Esophagus (tissue), 2 donors: ENCODE results near the gene KIF19. TPM values are rescaled to one million over a fixed set of nuclear protein-coding genes. Genes with fewer than 3 reads are reported as not detected.
A peak's percentile ranks its signal among the peaks of the same experiment; 100 is the strongest.

Source experiments
- H3K27ac ChIP-seq, 2 donors: one replicate each; pipeline ENCODE4 v1.5.1; 2013; ENCODE audit warnings: low read depth in 2 of 2, mild to moderate bottlenecking in 2 of 2, inconsistent platforms in 1 of 2, low read length in 1 of 2, moderate library complexity in 1 of 2
- H3K27me3 ChIP-seq, 2 donors: one replicate each; pipeline ENCODE4 v1.6.1; 2013; ENCODE audit warnings: low read length in 2 of 2, control low read depth in 1 of 2, mild to moderate bottlenecking in 1 of 2; ENCODE audit not compliant: insufficient read depth in 2 of 2, control insufficient read depth in 1 of 2
- H3K36me3 ChIP-seq, 2 donors: one replicate each; pipeline ENCODE4 v1.6.1; 2013; ENCODE audit warnings: low read length in 1 of 2; ENCODE audit not compliant: control insufficient read depth in 2 of 2, insufficient read depth in 2 of 2
- H3K4me1 ChIP-seq, 2 donors: one replicate each; pipeline ENCODE4 v1.6.1; 2013; ENCODE audit warnings: low read length in 1 of 2; ENCODE audit not compliant: control insufficient read depth in 2 of 2, insufficient read depth in 2 of 2
- H3K4me3 ChIP-seq, 2 donors: one replicate each; pipeline ENCODE4 v1.5.1; 2013; ENCODE audit warnings: low read length in 2 of 2, mild to moderate bottlenecking in 2 of 2, low read depth in 1 of 2, moderate library complexity in 1 of 2
- H3K9me3 ChIP-seq, 2 donors: one replicate each; pipeline ENCODE4 v1.6.1; 2013; ENCODE audit warnings: mild to moderate bottlenecking in 2 of 2, low read depth in 1 of 2, low read length in 1 of 2, moderate library complexity in 1 of 2; ENCODE audit not compliant: control insufficient read depth in 2 of 2, insufficient read depth in 1 of 2
- WGBS, 2 donors: extraction: QIAGEN DNeasy Blood & Tissue Kit; methylation state at CpG; one replicate each; pipeline ENCODE4 v1.1.7; 2013; 5-methylcytosine and 5-hydroxymethylcytosine counted together
- polyA plus RNA-seq, 2 donors: library from polyadenylated mRNA; stranded (reverse); fragments of 200-250 nt; gene quantifications; one replicate each; pipeline ENCODE4 v1.2.3, GENCODE V29; 2013
- donor health status: healthy with polysubstance abuse.
- donor health status: Bipolar disorder and iron deficiency.

The KIF19 gene
- polyA plus RNA-seq, 2 donors: 0.43 to 0.47 TPM

DNA sequence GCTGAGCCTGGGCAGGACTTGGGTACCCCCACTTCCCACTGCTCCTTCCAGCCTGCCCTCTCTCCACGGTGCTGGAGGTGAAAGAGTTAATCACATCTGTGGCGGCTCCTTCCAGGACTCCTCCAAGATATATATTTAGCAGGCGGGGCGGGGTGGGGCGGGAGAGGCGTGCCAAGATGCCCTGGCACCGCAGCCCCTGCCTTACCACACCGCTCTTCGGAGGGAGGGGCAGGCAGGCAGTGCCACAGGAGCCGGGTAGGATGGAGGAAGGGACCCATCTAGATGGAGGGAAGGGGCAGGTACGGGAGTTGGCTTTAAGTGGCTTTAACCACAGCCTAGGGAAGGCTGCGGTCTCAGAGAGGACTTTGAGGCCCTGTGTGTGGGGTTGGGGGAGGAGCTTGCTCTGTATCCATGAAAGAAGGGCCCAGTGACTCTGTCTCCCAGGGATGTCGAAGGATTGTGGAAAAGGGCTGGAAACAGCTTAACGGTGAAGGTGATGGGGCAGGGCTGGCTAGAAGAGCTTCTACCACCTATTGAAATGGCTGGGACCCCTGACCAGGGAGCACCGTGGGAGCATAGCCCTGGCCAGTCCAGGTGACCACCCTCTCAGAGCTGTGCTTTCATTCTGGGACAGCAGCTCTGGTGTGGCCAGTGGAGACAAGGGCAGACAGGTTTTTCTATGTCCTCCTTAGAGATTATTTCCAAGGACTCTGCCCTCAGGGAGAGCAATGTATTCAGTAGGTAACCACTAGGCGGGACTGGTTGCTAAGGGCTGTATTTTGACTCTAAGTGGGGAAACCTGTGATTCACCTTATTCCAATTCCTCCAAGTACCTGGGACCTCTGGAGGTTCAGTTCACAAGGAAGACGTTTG is 54.3 kb downstream of the KIF19 start:
- 18 to 23% methylated on average over 17 of the region's 17 CpGs for WGBS, 2 donors
- H3K4me3 ChIP-seq: no peak overlapping the region
- peak overlapping the region; percentile 40 to 61 for H3K27ac ChIP-seq

DNA sequence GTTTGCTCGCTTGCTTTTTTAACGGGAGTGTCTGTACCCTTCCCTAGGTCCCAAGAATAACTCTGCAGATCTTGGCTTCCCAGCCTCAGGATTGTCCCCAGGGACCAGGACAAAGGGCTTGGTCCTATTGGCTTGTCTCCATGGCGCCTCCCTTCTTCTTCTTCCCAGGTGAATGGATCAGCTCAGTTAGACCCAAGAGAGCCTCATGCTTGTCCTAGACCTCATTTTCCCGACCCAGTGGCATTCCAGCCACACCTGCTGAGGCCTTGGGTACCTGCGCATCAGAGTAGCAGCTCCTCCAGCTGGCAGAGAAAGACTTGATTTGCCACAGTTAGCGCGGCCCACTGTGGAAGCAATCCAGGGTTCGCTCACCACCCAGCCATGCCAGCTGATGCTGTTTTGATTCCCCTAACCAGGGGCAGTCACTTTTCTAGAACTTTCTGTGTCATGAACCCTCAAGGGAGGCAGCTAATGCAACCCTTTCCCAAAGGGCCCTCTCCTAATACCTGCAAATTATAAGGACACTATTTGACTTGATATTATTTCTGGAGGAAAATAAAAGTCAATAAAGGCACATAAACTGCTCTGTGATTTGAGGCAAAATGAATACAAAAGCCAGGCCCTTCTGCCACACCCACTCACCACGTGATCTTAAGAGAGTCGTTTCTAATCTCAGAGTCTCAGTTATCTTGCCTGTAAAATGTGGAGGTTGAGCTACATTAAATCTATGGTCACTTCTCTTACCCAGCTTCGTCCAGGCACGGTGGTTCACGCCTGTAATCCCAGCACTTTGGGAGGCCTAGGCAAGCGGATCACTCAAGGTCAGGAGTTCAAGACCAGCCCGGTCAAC is 55.2 kb downstream of the KIF19 start:
- Histone ChIP-seq H3K4me3 (no peak overlapping the region), H3K27ac (peak overlapping the region in 1 of 2 donors; percentile 17)
- WGBS, 2 donors: 60 to 61% methylated on average over 15 of the region's 15 CpGs

More for the DNA sequence above, 54.3 kb downstream of the KIF19 start:
- H3K4me1 ChIP-seq: peaks cover 4 to 9% of the 10 kb centered on the region in 2 donors
- no peaks in the 10 kb centered on the region for H3K36me3 ChIP-seq
- no peaks in the 10 kb centered on the region for H3K27me3 ChIP-seq
- H3K9me3 ChIP-seq: no peaks in the 10 kb centered on the region

DNA sequence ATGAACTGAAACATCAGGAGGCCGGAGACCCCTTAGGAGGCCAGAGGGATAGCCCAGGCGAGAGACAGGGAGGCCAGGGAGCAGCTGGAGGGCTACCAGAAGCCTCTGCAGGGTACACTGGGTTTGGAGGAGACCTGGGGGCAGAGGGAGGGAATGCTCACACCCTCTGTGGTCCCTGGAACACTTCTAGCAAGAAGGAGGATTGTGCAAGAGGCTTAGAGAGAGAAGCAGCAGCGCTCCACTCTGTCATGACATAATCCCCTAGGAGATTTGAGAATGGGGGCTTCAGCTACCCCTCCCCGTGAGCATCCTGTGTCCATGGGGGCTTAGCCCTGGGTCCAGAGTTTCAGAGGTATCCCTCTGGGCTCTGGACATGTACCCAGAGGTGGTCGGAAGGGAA is 57.1 kb downstream of the KIF19 start:
- no peaks in the 10 kb centered on the region for H3K36me3 ChIP-seq
- peaks cover 0 to 3% of the 10 kb centered on the region in 2 donors for H3K27me3 ChIP-seq
- no peak overlapping the region for H3K27ac ChIP-seq
- H3K4me1 ChIP-seq: peaks cover 4 to 9% of the 10 kb centered on the region in 2 donors
- no peak overlapping the region for H3K4me3 ChIP-seq
- no peaks in the 10 kb centered on the region for H3K9me3 ChIP-seq
- 85 to 93% methylated on average over 5 of the region's 5 CpGs for WGBS, 2 donors

More for the DNA sequence above, 55.2 kb downstream of the KIF19 start:
- Histone ChIP-seq H3K9me3 (no peaks in the 10 kb centered on the region), H3K36me3 (no peaks in the 10 kb centered on the region), H3K4me1 (peaks cover 4 to 9% of the 10 kb centered on the region in 2 donors), H3K27me3 (no peaks in the 10 kb centered on the region)

DNA sequence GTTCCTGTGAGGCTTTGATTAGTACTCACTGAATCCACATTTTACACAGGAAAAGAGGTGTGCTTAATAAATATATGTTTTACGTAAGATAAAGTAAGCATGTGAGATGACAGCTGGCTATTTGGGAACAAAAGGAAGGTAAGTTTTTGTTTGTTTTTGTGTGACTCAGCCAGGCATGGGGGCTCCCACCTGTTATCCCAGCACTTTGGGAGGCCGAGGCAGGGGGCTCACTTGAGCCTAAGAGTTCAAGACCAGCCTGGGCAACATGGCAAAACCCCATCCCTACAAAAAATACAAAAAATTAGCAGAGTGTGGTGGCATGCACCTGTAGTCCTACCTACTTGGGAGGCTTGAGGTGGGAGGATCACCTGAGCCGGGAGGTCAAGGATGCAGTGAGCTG is 59.2 kb downstream of the KIF19 start:
- Histone ChIP-seq H3K4me1 (peaks cover 3 to 4% of the 10 kb centered on the region in 2 donors), H3K27ac (no peak overlapping the region), H3K27me3 (peaks cover 0 to 3% of the 10 kb centered on the region in 2 donors), H3K36me3 (no peaks in the 10 kb centered on the region), H3K4me3 (no peak overlapping the region), H3K9me3 (no peaks in the 10 kb centered on the region)
- 92 to 95% methylated on average over 3 of the region's 3 CpGs for WGBS, 2 donors

DNA sequence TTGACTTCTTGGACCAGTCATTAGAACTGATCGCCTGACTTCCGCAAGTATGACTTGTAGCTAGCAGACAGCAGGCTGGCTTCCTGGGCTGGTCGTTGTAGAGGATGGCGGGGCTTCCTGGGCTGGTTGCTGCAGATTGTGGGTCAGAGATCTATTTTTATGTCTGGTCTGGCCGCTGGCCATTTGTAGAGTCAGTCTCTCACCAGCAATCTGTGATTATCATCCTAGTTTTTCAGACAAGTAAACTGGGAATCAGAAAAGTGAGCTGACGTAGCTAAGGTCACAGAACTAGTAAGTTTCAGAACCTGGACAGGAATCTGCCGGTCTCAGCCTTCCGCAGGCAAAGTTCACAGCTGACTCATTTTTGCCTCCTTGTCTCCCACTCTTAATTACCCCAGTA is 60.4 kb downstream of the KIF19 start:
- H3K4me3 ChIP-seq: no peak overlapping the region
- no peaks in the 10 kb centered on the region for H3K36me3 ChIP-seq
- WGBS, 2 donors: 63 to 64% methylated on average over 8 of the region's 8 CpGs
- H3K9me3 ChIP-seq: no peaks in the 10 kb centered on the region
- no peaks in the 10 kb centered on the region for H3K4me1 ChIP-seq
- H3K27me3 ChIP-seq: peaks cover 0 to 3% of the 10 kb centered on the region in 2 donors
- H3K27ac ChIP-seq: no peak overlapping the region

DNA sequence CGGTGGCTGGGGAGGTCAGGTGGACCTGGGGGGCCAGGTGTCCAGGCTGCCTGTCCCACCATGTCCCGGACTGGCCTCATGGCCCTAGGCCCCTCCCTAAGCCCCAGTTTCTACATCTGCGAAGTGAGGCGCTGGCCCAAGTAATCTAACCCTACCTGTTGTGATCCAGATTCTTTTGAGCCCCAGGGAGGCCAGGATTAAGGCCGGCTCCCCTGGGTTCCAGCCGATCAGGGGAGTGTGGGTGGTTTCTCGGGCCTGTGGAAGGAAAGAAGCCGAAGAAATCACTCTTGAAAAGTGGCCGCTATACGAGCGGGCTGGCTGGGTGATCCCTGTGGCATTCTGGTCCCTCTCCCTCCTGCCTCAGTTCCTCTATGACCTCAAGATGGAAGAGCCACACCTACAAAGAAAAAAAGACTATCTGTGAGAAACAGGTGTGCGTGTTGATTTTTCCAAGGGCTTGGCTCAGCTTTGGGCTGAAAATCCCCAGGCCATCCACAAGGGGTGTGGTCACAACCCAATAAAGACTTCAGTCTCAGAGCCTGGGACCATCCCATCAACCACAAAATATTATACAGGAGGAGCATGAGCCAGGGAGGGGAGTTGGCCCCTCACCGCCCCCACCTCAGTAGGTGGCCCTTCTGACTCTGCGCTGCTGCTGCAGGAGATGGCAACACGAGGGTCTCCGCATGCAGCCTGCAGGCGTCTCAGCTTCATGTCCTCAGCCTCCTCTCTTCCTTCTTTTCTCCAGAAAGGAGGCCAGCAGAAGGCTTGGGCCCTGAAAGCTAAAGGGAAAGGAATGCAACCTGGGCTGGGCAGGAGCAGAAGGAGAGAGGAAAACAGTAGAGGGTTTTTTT is 61.6 kb downstream of the KIF19 start:
- Histone ChIP-seq H3K4me3 (no peak overlapping the region), H3K9me3 (no peaks in the 10 kb centered on the region), H3K27me3 (peaks cover 0 to 3% of the 10 kb centered on the region in 2 donors), H3K36me3 (no peaks in the 10 kb centered on the region), H3K4me1 (no peaks in the 10 kb centered on the region), H3K27ac (no peak overlapping the region)
- 71 to 75% methylated on average over 17 of the region's 17 CpGs for WGBS, 2 donors

DNA sequence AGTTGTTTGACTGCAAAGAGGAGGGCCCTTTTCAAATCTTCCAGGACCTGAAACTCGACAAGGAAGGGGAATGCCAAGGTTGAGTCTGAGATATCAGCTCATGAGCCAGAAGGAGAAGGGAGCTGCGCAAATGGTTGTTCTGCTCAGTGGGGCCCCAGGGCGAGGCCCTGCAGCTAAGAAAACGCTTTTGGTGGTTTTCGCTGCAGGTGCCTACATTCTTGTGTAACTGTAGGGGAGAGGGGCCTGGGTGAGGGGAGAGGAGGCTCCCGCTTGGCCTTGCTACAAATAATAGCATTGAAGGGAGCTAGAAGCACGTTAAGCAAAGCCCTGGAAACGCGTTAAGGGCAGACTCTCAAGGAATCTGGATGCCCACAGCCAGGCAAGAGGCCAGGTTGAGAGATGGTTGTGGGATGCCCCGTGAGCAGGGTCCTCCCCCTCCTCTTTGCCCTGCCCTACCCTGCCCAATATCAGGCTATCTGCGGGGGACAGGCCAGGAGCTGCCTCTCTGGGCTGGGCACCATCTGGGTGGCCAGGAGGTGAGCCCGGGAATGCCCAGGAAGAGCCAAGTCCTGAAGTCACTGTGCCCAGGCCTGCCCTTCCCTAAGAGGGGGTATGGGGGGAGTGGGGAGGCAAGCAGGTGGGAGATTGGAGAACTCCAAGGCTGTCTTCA is 63.2 kb downstream of the KIF19 start:
- 66 to 78% methylated on average over 12 of the region's 12 CpGs for WGBS, 2 donors
- no peak overlapping the region for H3K4me3 ChIP-seq
- H3K27me3 ChIP-seq: peaks cover 0 to 3% of the 10 kb centered on the region in 2 donors
- peaks cover 0 to 2% of the 10 kb centered on the region in 2 donors for H3K9me3 ChIP-seq
- H3K27ac ChIP-seq: no peak overlapping the region
- no peaks in the 10 kb centered on the region for H3K4me1 ChIP-seq
- H3K36me3 ChIP-seq: no peaks in the 10 kb centered on the region

DNA sequence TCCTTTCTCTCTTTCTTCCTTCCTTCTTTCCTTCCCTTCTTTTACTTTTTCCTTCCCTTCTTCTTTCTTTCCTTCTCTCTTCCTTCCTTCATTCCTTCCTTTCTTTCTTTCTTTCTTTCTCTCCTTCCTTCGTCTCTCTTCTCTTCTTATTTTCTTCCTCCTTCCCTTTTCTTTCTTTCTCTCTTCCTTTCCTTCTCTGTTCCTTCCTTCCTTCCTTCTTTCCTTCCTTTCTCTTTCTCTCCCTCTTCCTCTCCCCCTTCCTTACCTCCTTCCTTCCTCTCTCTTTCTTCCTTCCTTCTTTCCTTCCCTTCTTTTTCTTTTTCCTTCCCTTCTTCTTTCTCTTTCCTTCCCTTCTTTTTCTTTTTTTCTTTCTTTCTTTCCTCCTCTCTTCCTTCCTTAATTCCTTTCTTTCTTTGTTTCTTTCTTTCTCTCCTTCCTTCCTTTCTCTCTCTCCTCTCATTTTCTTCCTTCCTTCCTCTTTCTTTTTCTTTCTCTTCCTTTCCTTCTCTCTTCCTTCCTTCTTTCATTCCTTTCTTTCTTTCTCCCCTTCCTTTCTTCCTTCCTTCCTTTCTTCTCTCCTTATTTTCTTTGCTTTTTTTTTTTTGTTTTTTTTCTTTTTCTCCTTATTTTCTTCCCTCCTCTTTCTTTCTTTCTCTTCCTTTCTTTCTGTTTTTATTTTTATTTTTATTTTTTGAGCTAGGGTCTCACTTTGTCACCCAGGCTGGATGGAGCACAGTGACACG is 64.1 kb downstream of the KIF19 start:
- H3K36me3 ChIP-seq: no peaks in the 10 kb centered on the region
- peaks cover 0 to 3% of the 10 kb centered on the region in 2 donors for H3K27me3 ChIP-seq
- H3K4me1 ChIP-seq: no peaks in the 10 kb centered on the region
- H3K4me3 ChIP-seq: no peak overlapping the region
- H3K27ac ChIP-seq: no peak overlapping the region
- H3K9me3 ChIP-seq: peaks cover 0 to 2% of the 10 kb centered on the region in 2 donors
- WGBS, 2 donors: 84 to 88% methylated on average over 2 of the region's 2 CpGs
